OCI-LY7 (cell line): ENCODE measurements around the gene SNRPB. TPM values are rescaled to one million over a fixed set of nuclear protein-coding genes. Genes with fewer than 3 reads are reported as not detected.

Experiments used
- BruUV-seq: library from RNA; stranded (reverse); fragments of 400-500 nt; replicated peaks from 2 replicates; lab custom pipeline; 2021; lab: Mats Ljungman, UMichigan
- CTCF ChIA-PET: fragments of 300-600 bp; sonication (Branson Sonifier 250); formaldehyde crosslinking; loops from one replicate; lab custom pipeline; 2022; ENCODE audit warnings: antibody characterized with exemption; ENCODE audit not compliant: unreplicated experiment; lab: Charles Lee
- POLR2A ChIA-PET: fragments of 300-600 bp; sonication (Branson Sonifier 250); formaldehyde crosslinking; loops from one replicate; lab custom pipeline; 2022; ENCODE audit warnings: antibody characterized with exemption; lab: Charles Lee
- DNase-seq: peaks from one replicate; pipeline ENCODE4 v3.0.0-alpha.2; 2015; ENCODE audit warnings: low spot score
- H2AFZ ChIP-seq: fragments of 200-600 bp; sonication (generic), shearing (Covaris generic); 2 replicates; pipeline ENCODE4 v1.6.1; 2014; ENCODE audit warnings: mild to moderate bottlenecking, antibody characterized with exemption, low read length, moderate library complexity
- H3K27ac ChIP-seq: fragments of 200-600 bp; sonication (generic); 2 replicates; pipeline ENCODE4 v1.5.1; 2014; ENCODE audit warnings: mixed run types, low read depth, mild to moderate bottlenecking, moderate library complexity, low read length, inconsistent platforms; ENCODE audit not compliant: poor library complexity, severe bottlenecking
- H3K36me3 ChIP-seq: fragments of 200-600 bp; sonication (generic); 2 replicates; pipeline ENCODE4 v1.6.1; 2014; ENCODE audit warnings: mild to moderate bottlenecking, antibody characterized with exemption, low read length, moderate library complexity, mixed read lengths; ENCODE audit not compliant: insufficient read depth
- H3K4me1 ChIP-seq: fragments of 200-600 bp; sonication (generic); 2 replicates; pipeline ENCODE4 v1.5.1; 2014; ENCODE audit warnings: mild to moderate bottlenecking, low read length; ENCODE audit not compliant: insufficient read depth, poor library complexity, severe bottlenecking
- H3K4me2 ChIP-seq: fragments of 200-600 bp; sonication (generic); 2 replicates; pipeline ENCODE4 v1.6.1; 2014; ENCODE audit warnings: mild to moderate bottlenecking, low read length
- H3K4me3 ChIP-seq: fragments of 200-600 bp; sonication (generic); 2 replicates; pipeline ENCODE4 v1.5.1; 2014; ENCODE audit warnings: mild to moderate bottlenecking, low read depth, low read length; ENCODE audit not compliant: poor library complexity, severe bottlenecking
- H3K79me2 ChIP-seq: fragments of 200-600 bp; sonication (generic); 2 replicates; pipeline ENCODE4 v1.6.1; 2016; ENCODE audit warnings: low read depth, mild to moderate bottlenecking, low read length, moderate library complexity, mixed read lengths; ENCODE audit not compliant: insufficient read depth
- H3K9me2 ChIP-seq: fragments of 200-600 bp; sonication (generic); 2 replicates; pipeline ENCODE4 v1.6.1; 2016; ENCODE audit warnings: mild to moderate bottlenecking, low read length, mixed read lengths; ENCODE audit not compliant: insufficient read depth
- H3K9me3 ChIP-seq: fragments of 200-600 bp; sonication (generic); 2 replicates; pipeline ENCODE4 v1.6.1; 2014; ENCODE audit warnings: mild to moderate bottlenecking, mixed run types, low read length, mixed read lengths
- H4K20me1 ChIP-seq: fragments of 200-600 bp; sonication (generic); 2 replicates; pipeline ENCODE4 v1.6.1; 2014; ENCODE audit warnings: mild to moderate bottlenecking, antibody characterized with exemption, low read length, moderate library complexity, mixed read lengths; ENCODE audit not compliant: insufficient read depth
- CTCF ChIP-seq: fragments of 200-600 bp; sonication (generic); conservative IDR thresholded peaks from 2 replicates; pipeline ENCODE4 v1.5.1; 2014; ENCODE audit warnings: mild to moderate bottlenecking, antibody characterized with exemption, low read length, moderate library complexity, mixed read lengths
- EZH2phosphoT487 ChIP-seq: fragments of 200-600 bp; sonication (generic); IDR thresholded peaks from 2 replicates; pipeline ENCODE4 v1.6.1; 2018; ENCODE audit warnings: low read depth, borderline replicate concordance, mild to moderate bottlenecking, mixed run types, antibody characterized with exemption, low read length, moderate library complexity, mixed read lengths
- intact Hi-C: fragments of 100-400 bp; cut with micrococcal nuclease; formaldehyde crosslinking; loops from one replicate; pipeline ENCODE4 v1.10.0; 2022; ENCODE audit not compliant: unreplicated experiment
- total RNA-seq, 2 experiments: library from RNA; depleted of rRNA in 1 of 2; stranded (reverse); fragments of >200 nt in 1 of 2; shearing (Covaris generic) in 1 of 2; gene quantifications; 2 replicates each; pipeline ENCODE4 v1.2.3, GENCODE V29; 2014 to 2022

The SNRPB gene
- total RNA-seq, 2 experiments from 2014 or later: 351 to 516 TPM

GRCh38 chr20:2515203-2515602 lies 44.6 kb upstream of the SNRPB start:
- intact Hi-C loops: no loop called here
- DNase-seq: no peak
- Histone ChIP-seq H3K4me2 (no peak overlapping the region), H3K4me1 (no peaks in the 10 kb centered on the region), H4K20me1 (no peaks in the 10 kb centered on the region), H3K79me2 (no peaks in the 10 kb centered on the region), H2AFZ (no peak overlapping the region), H3K27ac (no peak overlapping the region), H3K4me3 (no peak overlapping the region), H3K9me3 (no peaks in the 10 kb centered on the region), H3K36me3 (no peaks in the 10 kb centered on the region), H3K9me2 (no peaks in the 10 kb centered on the region)
- no TSS peak for BruUV-seq
- POLR2A ChIA-PET: interaction anchor here (1.8 kb wide), 1 partner anchor 9 kb away, joined by 7 read pairs; no protein-coding TSS in a partner anchor
- CTCF ChIA-PET: no interaction called here
- no peak for TF ChIP-seq EZH2phosphoT487
- no peak for TF ChIP-seq CTCF

- H4K20me1 ChIP-seq: no peaks in the 10 kb centered on the region
- ChIA-PET CTCF (no interaction called here), POLR2A (interaction anchor here (0.9 kb wide), 1 partner anchor 11 kb away, joined by 3 read pairs; no protein-coding TSS in a partner anchor)
- no peak overlapping the region for H2AFZ ChIP-seq
- H3K4me3 ChIP-seq: peak overlapping the region; percentile 87
- no peaks in the 10 kb centered on the region for H3K9me2 ChIP-seq
- H3K9me3 ChIP-seq: no peaks in the 10 kb centered on the region
- no TSS peak for BruUV-seq
- intact Hi-C loops: no loop called here
- TF ChIP-seq EZH2phosphoT487 (no peak), CTCF (no peak)
- no peak overlapping the region for H3K27ac ChIP-seq
- H3K79me2 ChIP-seq: peaks cover 15% of the 10 kb centered on the region; the same call in 1 of the 2 replicates
- DNase-seq: no peak
- H3K36me3 ChIP-seq: no peaks in the 10 kb centered on the region
- H3K4me1 ChIP-seq: peaks cover 18% of the 10 kb centered on the region
- H3K4me2 ChIP-seq: peak overlapping the region; percentile 84
These were observed 39.2 kb upstream of the SNRPB start for GRCh38 chr20:2509794-2510193.

DNA sequence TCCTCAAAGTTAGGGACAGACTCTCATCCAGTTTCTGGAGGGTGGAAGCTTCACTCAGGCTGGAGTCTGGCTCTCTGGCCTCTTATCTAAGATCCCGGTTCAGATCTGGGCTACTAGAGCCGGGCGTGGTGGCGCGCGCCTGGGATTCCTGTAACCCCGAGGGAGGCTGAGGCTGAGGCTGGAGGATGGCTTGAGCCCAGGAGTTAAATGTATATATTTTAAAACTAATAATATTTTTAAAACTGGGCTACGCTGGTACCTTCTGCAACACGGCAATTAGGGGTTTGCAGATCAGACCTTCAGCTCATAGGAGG lies 38.8 kb upstream of the SNRPB start:
- BruUV-seq: TSS peak; percentile 78
- Histone ChIP-seq H3K9me2 (no peaks in the 10 kb centered on the region), H3K79me2 (peaks cover 15% of the 10 kb centered on the region; the same call in 1 of the 2 replicates), H3K27ac (no peak overlapping the region), H4K20me1 (no peaks in the 10 kb centered on the region), H3K4me3 (peak overlapping the region; percentile 87), H3K9me3 (no peaks in the 10 kb centered on the region), H3K4me2 (peak overlapping the region; percentile 84), H2AFZ (peak overlapping the region; percentile 84), H3K4me1 (peaks cover 18% of the 10 kb centered on the region), H3K36me3 (no peaks in the 10 kb centered on the region)
- DNase-seq: no peak
- ChIA-PET CTCF (no interaction called here), POLR2A (interaction anchor here (0.9 to 1.0 kb wide), 2 partner anchors 11 to 39 kb away, joined by 3 read pairs; partner anchors contain the start of gene SNRPB)
- TF ChIP-seq CTCF: no peak
- no peak for TF ChIP-seq EZH2phosphoT487
- intact Hi-C loops: no loop called here
